Body of pancreas (tissue), 4 donors: ENCODE data around the gene RHBDD2. TPM values are rescaled to one million over a fixed set of nuclear protein-coding genes. Genes with fewer than 3 reads are reported as not detected.

Source experiments
- ATAC-seq: fragments of 150-250 bp; one replicate; pipeline ENCODE4 v1.9.1; 2016
- DNase-seq, 4 donors: peaks; one replicate each; pipeline ENCODE4 v3.0.0-alpha.2; 2019
- H3K27ac ChIP-seq, 4 donors: fragments of 200-600 bp; sonication (generic); 1 replicate in 3 of 4; 2 replicates in 1 of 4; pipeline versions ENCODE4 v1.5.1 to v1.6.1; 2016 to 2019; ENCODE audit warnings: mild to moderate bottlenecking in 1 of 4, mixed read lengths in 1 of 4, moderate library complexity in 1 of 4
- H3K27me3 ChIP-seq, 2 donors: fragments of 200-600 bp; sonication (generic); one replicate each; pipeline ENCODE4 v1.6.0; 2016; ENCODE audit warnings: mild to moderate bottlenecking in 1 of 2
- H3K36me3 ChIP-seq, 2 donors: fragments of 200-600 bp; sonication (generic); replicated peaks in 1 of 2; 2 replicates each; pipeline ENCODE4 v1.5.1; 2016; ENCODE audit warnings: low read depth in 2 of 2; ENCODE audit not compliant: insufficient read depth in 1 of 2
- H3K4me1 ChIP-seq: fragments of 200-600 bp; sonication (generic); one replicate; pipeline ENCODE4 v1.6.0; 2016
- H3K4me3 ChIP-seq, 2 donors: fragments of 200-600 bp; sonication (generic); 1 replicate in 1 of 2; 2 replicates in 1 of 2; pipeline ENCODE4 v1.5.1; 2016 to 2019
- H3K9me3 ChIP-seq, 3 donors: fragments of 200-600 bp; sonication (generic); 1 replicate in 2 of 3; 2 replicates in 1 of 3; pipeline ENCODE4 v1.5.1; 2016
- CTCF ChIP-seq, 7 experiments: fragments of 450-650 bp in 4 of 7; fragments of 200-600 bp in 3 of 7; sonication (generic) in 3 of 7; IDR thresholded peaks; one replicate each; pipeline ENCODE4 v1.5.1; 2016 to 2019; ENCODE audit warnings: antibody characterized with exemption in 7 of 7
- POLR2A ChIP-seq, 3 donors: fragments of 450-650 bp; IDR thresholded peaks; one replicate each; pipeline ENCODE4 v1.6.1; 2016; ENCODE audit warnings: antibody characterized with exemption in 3 of 3, mild to moderate bottlenecking in 2 of 3
- WGBS, 2 donors: methylation state at CpG; one replicate each; pipeline ENCODE4 v1.1.5; 2017; 5-methylcytosine and 5-hydroxymethylcytosine counted together
- intact Hi-C: fragments of 100-400 bp; cut with DNase I; formaldehyde crosslinking; loops from one replicate; pipeline ENCODE4 v1.15.1; 2023
- total RNA-seq, 2 donors: library from RNA; depleted of rRNA; stranded (reverse); fragments of >200 nt; gene quantifications; one replicate each; pipeline ENCODE4 v1.1.0, GENCODE V29; 2016

RHBDD2 gene
- total RNA-seq, 2 donors from 2014 or later: 18.7 to 41.2 TPM

- H3K36me3 ChIP-seq: no peaks in the 10 kb centered on the region
- H3K27me3 ChIP-seq: no peaks in the 10 kb centered on the region
- H3K4me3 ChIP-seq: no peak overlapping the region
- ATAC-seq (no peak), DNase-seq (no peak)
- H3K4me1 ChIP-seq: peaks cover 12% of the 10 kb centered on the region
- 82 to 90% methylated on average over 21 of the region's 21 CpGs for WGBS, 2 donors
- no peak for TF ChIP-seq POLR2A (IDR thresholded peaks at IDR 0.05)
- TF ChIP-seq CTCF (IDR thresholded peaks at IDR 0.05): no peak
- H3K27ac ChIP-seq: no peak overlapping the region
- intact Hi-C loops: no loop called here
- no peaks in the 10 kb centered on the region for H3K9me3 ChIP-seq
Measured at GRCh38 chr7:75875113-75876080, 3.4 kb upstream of the RHBDD2 start.

- Histone ChIP-seq H3K27me3 (no peaks in the 10 kb centered on the region), H3K4me3 (no peak overlapping the region), H3K4me1 (peaks cover 17% of the 10 kb centered on the region), H3K27ac (no peak overlapping the region), H3K36me3 (no peaks in the 10 kb centered on the region), H3K9me3 (no peaks in the 10 kb centered on the region)
- intact Hi-C loops: no loop called here
- WGBS, 2 donors: 69 to 70% methylated on average over 10 to 11 of the region's 11 CpGs
- ATAC-seq (no peak), DNase-seq (peak in 1 of 4 donors; percentile 39)
- no peak for TF ChIP-seq CTCF (IDR thresholded peaks at IDR 0.05)
- no peak for TF ChIP-seq POLR2A (IDR thresholded peaks at IDR 0.05)
Measured at GRCh38 chr7:75876126-75876881, 2.5 kb upstream of the RHBDD2 start.

GRCh38 chr7:75878312-75878768 is 494 bp upstream of the RHBDD2 start:
- intact Hi-C loops: no loop called here
- no peak for TF ChIP-seq POLR2A (IDR thresholded peaks at IDR 0.05)
- TF ChIP-seq CTCF (IDR thresholded peaks at IDR 0.05): no peak
- Histone ChIP-seq H3K36me3 (peaks cover 6% of the 10 kb centered on the region in 2 donors), H3K27me3 (no peaks in the 10 kb centered on the region), H3K4me3 (no peak overlapping the region), H3K9me3 (no peaks in the 10 kb centered on the region), H3K4me1 (peaks cover 17% of the 10 kb centered on the region), H3K27ac (peak overlapping the region; percentile 48 to 82 (median 74))
- DNase-seq (no peak), ATAC-seq (no peak)
- 13 to 14% methylated on average over 10 of the region's 10 CpGs for WGBS, 2 donors

- no peaks in the 10 kb centered on the region for H3K9me3 ChIP-seq
- H3K4me1 ChIP-seq: peaks cover 17% of the 10 kb centered on the region
- DNase-seq (no peak), ATAC-seq (no peak)
- 4% methylated on average over 8 of the region's 8 CpGs for WGBS, 2 donors
- H3K36me3 ChIP-seq: peaks cover 6 to 12% of the 10 kb centered on the region in 2 donors
- peak overlapping the region in 1 of 2 donors; percentile 89 for H3K4me3 ChIP-seq
- intact Hi-C loops: no loop called here
- TF ChIP-seq POLR2A (IDR thresholded peaks at IDR 0.05) (no peak), CTCF (IDR thresholded peaks at IDR 0.05) (no peak)
- H3K27ac ChIP-seq: peak overlapping the region in 3 of 4 donors; percentile 48 to 82 (median 80)
- no peaks in the 10 kb centered on the region for H3K27me3 ChIP-seq
Measured at GRCh38 chr7:75879771-75880184, 944 bp downstream of the RHBDD2 start.
